Karpas-422 (cell line): Measurements from ENCODE around the gene FKBP1A. TPM values are rescaled to one million over a fixed set of nuclear protein-coding genes. Genes with fewer than 3 reads are reported as not detected.

ENCODE experiments used
- DNase-seq: peaks from one replicate; pipeline ENCODE4 v3.0.0-alpha.2; 2015
- H2AFZ ChIP-seq: fragments of 200-600 bp; sonication (generic); 2 replicates; pipeline ENCODE4 v1.6.1; 2014; ENCODE audit warnings: antibody characterized with exemption, low read length, mixed read lengths
- H3K27ac ChIP-seq: fragments of 200-600 bp; sonication (generic); 2 replicates; pipeline ENCODE4 v1.5.1; 2014; ENCODE audit warnings: mild to moderate bottlenecking, low read length, moderate library complexity
- H3K27me3 ChIP-seq: fragments of 200-600 bp; sonication (generic); 2 replicates; pipeline ENCODE4 v1.6.1; 2014; ENCODE audit warnings: low read length, mixed read lengths
- H3K36me3 ChIP-seq: fragments of 200-600 bp; sonication (generic); 2 replicates; pipeline ENCODE4 v1.6.1; 2014; ENCODE audit warnings: low read length, mixed read lengths; ENCODE audit not compliant: insufficient read depth
- H3K4me1 ChIP-seq: fragments of 200-600 bp; sonication (generic); 2 replicates; pipeline ENCODE4 v1.6.1; 2014; ENCODE audit warnings: mild to moderate bottlenecking, low read length, mixed read lengths
- H3K4me2 ChIP-seq: fragments of 200-600 bp; sonication (generic); 2 replicates; pipeline ENCODE4 v1.6.1; 2014; ENCODE audit warnings: low read length, low read depth, mild to moderate bottlenecking; ENCODE audit not compliant: poor library complexity, severe bottlenecking
- H3K4me3 ChIP-seq: fragments of 200-600 bp; sonication (generic); 2 replicates; pipeline ENCODE4 v1.5.1; 2014; ENCODE audit warnings: mild to moderate bottlenecking, antibody characterized with exemption, low read length, mixed read lengths
- H3K79me2 ChIP-seq: fragments of 200-600 bp; sonication (generic); 2 replicates; pipeline ENCODE4 v1.6.1; 2014; ENCODE audit warnings: mild to moderate bottlenecking, low read length, mixed read lengths
- H3K9ac ChIP-seq: fragments of 200-600 bp; sonication (generic); 2 replicates; pipeline ENCODE4 v1.6.0; 2014; ENCODE audit warnings: low read length
- H3K9me2 ChIP-seq: fragments of 200-600 bp; sonication (generic), shearing (Covaris generic); replicated peaks from 2 replicates; pipeline ENCODE4 v1.6.0; 2014; ENCODE audit warnings: mild to moderate bottlenecking, low read length, moderate library complexity; ENCODE audit not compliant: insufficient read depth
- H3K9me3 ChIP-seq: fragments of 300-700, 200-600 bp; sonication (generic); 2 replicates; pipeline ENCODE4 v1.6.1; 2014; ENCODE audit warnings: low read length, mixed read lengths
- H4K20me1 ChIP-seq: fragments of 200-600 bp; sonication (generic); 2 replicates; pipeline ENCODE4 v1.6.1; 2014; ENCODE audit warnings: mild to moderate bottlenecking, antibody characterized with exemption, low read length, low read depth; ENCODE audit not compliant: insufficient read depth
- total RNA-seq: library from RNA; depleted of rRNA; stranded (reverse); fragments of >200 nt; shearing (Covaris generic); gene quantifications from 2 replicates; pipeline ENCODE4 v1.2.3, GENCODE V29; 2014; ENCODE audit warnings: low replicate concordance

Gene FKBP1A
- total RNA-seq, 1 experiment from 2014 or later: 187 TPM

- Histone ChIP-seq H3K9me2 (no peaks in the 10 kb centered on the region), H3K9ac (no peak overlapping the region), H3K79me2 (peaks cover 87% of the 10 kb centered on the region), H3K4me1 (peaks cover 10% of the 10 kb centered on the region), H3K27ac (no peak overlapping the region), H3K4me2 (no peak overlapping the region), H3K27me3 (no peaks in the 10 kb centered on the region), H2AFZ (no peak overlapping the region), H3K9me3 (no peaks in the 10 kb centered on the region), H3K36me3 (peaks cover 53% of the 10 kb centered on the region), H4K20me1 (peaks cover 27% of the 10 kb centered on the region), H3K4me3 (no peak overlapping the region)
- no peak for DNase-seq
Measured at GRCh38 chr20:1371830-1372539, 20.9 kb downstream of the FKBP1A start.

GRCh38 chr20:1371202-1371782 lies 21.6 kb downstream of the FKBP1A start:
- H3K9ac ChIP-seq: no peak overlapping the region
- H4K20me1 ChIP-seq: peaks cover 22% of the 10 kb centered on the region
- H3K27ac ChIP-seq: no peak overlapping the region
- no peaks in the 10 kb centered on the region for H3K9me3 ChIP-seq
- H2AFZ ChIP-seq: no peak overlapping the region
- H3K9me2 ChIP-seq: no peaks in the 10 kb centered on the region
- peaks cover 4% of the 10 kb centered on the region for H3K4me1 ChIP-seq
- peaks cover 80% of the 10 kb centered on the region for H3K79me2 ChIP-seq
- H3K4me2 ChIP-seq: no peak overlapping the region
- no peak overlapping the region for H3K4me3 ChIP-seq
- no peaks in the 10 kb centered on the region for H3K27me3 ChIP-seq
- DNase-seq: no peak
- peaks cover 52% of the 10 kb centered on the region for H3K36me3 ChIP-seq

GRCh38 chr20:1370548-1371110 lies 22.2 kb downstream of the FKBP1A start:
- Histone ChIP-seq H3K9ac (no peak overlapping the region), H4K20me1 (peaks cover 16% of the 10 kb centered on the region; the same call in 1 of the 2 replicates), H3K79me2 (peaks cover 79% of the 10 kb centered on the region), H3K27ac (no peak overlapping the region), H2AFZ (no peak overlapping the region), H3K36me3 (peaks cover 45% of the 10 kb centered on the region), H3K9me3 (no peaks in the 10 kb centered on the region), H3K4me2 (no peak overlapping the region), H3K4me1 (no peaks in the 10 kb centered on the region), H3K4me3 (no peak overlapping the region), H3K27me3 (no peaks in the 10 kb centered on the region), H3K9me2 (no peaks in the 10 kb centered on the region)
- DNase-seq: no peak

GRCh38 chr20:1369970-1370369 lies 22.9 kb downstream of the FKBP1A start:
- Histone ChIP-seq H3K79me2 (peaks cover 76% of the 10 kb centered on the region), H3K36me3 (peaks cover 42% of the 10 kb centered on the region), H4K20me1 (0 out of 2 replicates have a peak, but pooled peaks cover 13% of the 10 kb centered on the region)

GRCh38 chr20:1368448-1369199 lies 24.2 kb downstream of the FKBP1A start:
- Histone ChIP-seq H3K4me3 (no peak overlapping the region), H3K79me2 (peaks cover 63% of the 10 kb centered on the region), H3K36me3 (peaks cover 33% of the 10 kb centered on the region), H4K20me1 (0 out of 2 replicates have a peak, but pooled peaks cover 9% of the 10 kb centered on the region), H3K27ac (no peak overlapping the region), H3K9ac (no peak overlapping the region), H3K4me2 (no peak overlapping the region), H3K4me1 (no peaks in the 10 kb centered on the region), H3K27me3 (no peaks in the 10 kb centered on the region), H2AFZ (no peak overlapping the region), H3K9me2 (no peaks in the 10 kb centered on the region), H3K9me3 (no peaks in the 10 kb centered on the region)
- DNase-seq: no peak

More at GRCh38 chr20:1369970-1370369, 22.9 kb downstream of the FKBP1A start:
- Histone ChIP-seq H3K9ac (no peak overlapping the region), H3K9me3 (no peaks in the 10 kb centered on the region), H3K4me3 (no peak overlapping the region), H3K4me1 (no peaks in the 10 kb centered on the region), H3K27ac (no peak overlapping the region), H3K4me2 (no peak overlapping the region), H3K9me2 (no peaks in the 10 kb centered on the region), H2AFZ (no peak overlapping the region), H3K27me3 (no peaks in the 10 kb centered on the region)
- no peak for DNase-seq

GRCh38 chr20:1367479-1367878 lies 25.4 kb downstream of the FKBP1A start:
- H3K36me3 ChIP-seq: peaks cover 22% of the 10 kb centered on the region; the same call in 1 of the 2 replicates

GRCh38 chr20:1364106-1364505 lies 28.7 kb downstream of the FKBP1A start:
- DNase-seq: no peak
- H3K27me3 ChIP-seq: no peaks in the 10 kb centered on the region
- peaks cover 59% of the 10 kb centered on the region for H3K79me2 ChIP-seq
- H3K9ac ChIP-seq: no peak overlapping the region
- no peak overlapping the region for H2AFZ ChIP-seq
- no peaks in the 10 kb centered on the region for H3K4me1 ChIP-seq
- H3K27ac ChIP-seq: no peak overlapping the region
- no peaks in the 10 kb centered on the region for H3K9me2 ChIP-seq
- no peak overlapping the region for H3K4me3 ChIP-seq
- H3K36me3 ChIP-seq: peaks cover 33% of the 10 kb centered on the region; the same call in 1 of the 2 replicates
- H4K20me1 ChIP-seq: peaks cover 21% of the 10 kb centered on the region
- H3K4me2 ChIP-seq: no peak overlapping the region
- no peaks in the 10 kb centered on the region for H3K9me3 ChIP-seq

More at GRCh38 chr20:1367479-1367878, 25.4 kb downstream of the FKBP1A start:
- Histone ChIP-seq H3K27ac (no peak overlapping the region), H3K9me2 (no peaks in the 10 kb centered on the region), H3K27me3 (no peaks in the 10 kb centered on the region), H3K9me3 (no peaks in the 10 kb centered on the region), H3K4me2 (no peak overlapping the region), H3K79me2 (peaks cover 55% of the 10 kb centered on the region), H4K20me1 (0 out of 2 replicates have a peak, but pooled peaks cover 6% of the 10 kb centered on the region), H3K4me1 (no peaks in the 10 kb centered on the region), H3K9ac (no peak overlapping the region), H2AFZ (no peak overlapping the region), H3K4me3 (no peak overlapping the region)
- no peak for DNase-seq

- Histone ChIP-seq H3K9me2 (no peaks in the 10 kb centered on the region), H3K79me2 (peaks cover 61% of the 10 kb centered on the region), H2AFZ (no peak overlapping the region), H3K27ac (no peak overlapping the region), H3K4me2 (no peak overlapping the region), H3K9me3 (no peaks in the 10 kb centered on the region), H3K4me1 (no peaks in the 10 kb centered on the region), H3K36me3 (peaks cover 33% of the 10 kb centered on the region; the same call in 1 of the 2 replicates), H3K27me3 (no peaks in the 10 kb centered on the region), H3K4me3 (no peak overlapping the region), H4K20me1 (peaks cover 21% of the 10 kb centered on the region), H3K9ac (no peak overlapping the region)
- DNase-seq: no peak
Measured at GRCh38 chr20:1363522-1363921, 29.3 kb downstream of the FKBP1A start.
